Loucy (cell line): Measurements from ENCODE around the gene BAIAP2L1.

Experiments used
- H2AFZ ChIP-seq: fragments of 200-600 bp; sonication (generic); 2 replicates; pipeline ENCODE4 v1.6.0; 2016; ENCODE audit warnings: antibody characterized with exemption, mild to moderate bottlenecking, low read length, moderate library complexity
- H3F3A ChIP-seq: fragments of 200-600 bp; 2 replicates; pipeline ENCODE4 v1.6.0; 2016; ENCODE audit warnings: antibody characterized with exemption, low read depth, mild to moderate bottlenecking
- H3K27me3 ChIP-seq: fragments of 200-600 bp; sonication (generic); 2 replicates; pipeline ENCODE4 v1.6.1; 2014; ENCODE audit warnings: low read length, mild to moderate bottlenecking; ENCODE audit not compliant: insufficient read depth, poor library complexity, severe bottlenecking
- H3K36me3 ChIP-seq: fragments of 200-600 bp; sonication (generic); 2 replicates; pipeline ENCODE4 v1.6.1; 2016; ENCODE audit warnings: low read length; ENCODE audit not compliant: insufficient read depth
- H3K4me1 ChIP-seq: fragments of 200-600 bp; sonication (generic); 2 replicates; pipeline ENCODE4 v1.5.1; 2014; ENCODE audit warnings: low read length, mild to moderate bottlenecking; ENCODE audit not compliant: insufficient read depth, poor library complexity, severe bottlenecking
- H3K4me2 ChIP-seq: fragments of 200-600 bp; sonication (generic); 2 replicates; pipeline ENCODE4 v1.6.0; 2014; ENCODE audit warnings: antibody characterized with exemption, low read length, low read depth, mild to moderate bottlenecking; ENCODE audit not compliant: poor library complexity, severe bottlenecking
- H3K4me3 ChIP-seq: fragments of 200-600 bp; sonication (generic); 2 replicates; pipeline ENCODE4 v1.5.1; 2014; ENCODE audit warnings: low read length, mild to moderate bottlenecking, mixed read lengths; ENCODE audit not compliant: poor library complexity, severe bottlenecking
- H3K79me2 ChIP-seq: fragments of 200-600 bp; sonication (generic); 2 replicates; pipeline ENCODE4 v1.6.1; 2014; ENCODE audit warnings: low read length; ENCODE audit not compliant: insufficient read depth
- H3K9ac ChIP-seq: fragments of 200-600 bp; sonication (generic); 2 replicates; pipeline ENCODE4 v1.6.0; 2014; ENCODE audit warnings: mild to moderate bottlenecking, low read depth, low read length, moderate library complexity; ENCODE audit not compliant: poor library complexity, severe bottlenecking
- H3K9me2 ChIP-seq: fragments of 200-600 bp; sonication (generic); replicated peaks from 2 replicates; pipeline ENCODE4 v1.6.1; 2016; ENCODE audit warnings: low read depth, low read length, mixed read lengths
- H3K9me3 ChIP-seq: fragments of 200-600 bp; sonication (generic); 2 replicates; pipeline ENCODE4 v1.6.1; 2014; ENCODE audit warnings: mild to moderate bottlenecking, antibody characterized with exemption, low read length, low read depth; ENCODE audit not compliant: insufficient read depth
- H4K20me1 ChIP-seq: fragments of 200-600 bp; sonication (generic); 2 replicates; pipeline ENCODE4 v1.6.0; 2014; ENCODE audit warnings: antibody characterized with exemption, low read length, mild to moderate bottlenecking; ENCODE audit not compliant: insufficient read depth, poor library complexity, severe bottlenecking
- EZH2phosphoT487 ChIP-seq: fragments of 200-600 bp; IDR thresholded peaks from 2 replicates; pipeline ENCODE4 v1.6.1; 2018; ENCODE audit warnings: antibody characterized with exemption, mild to moderate bottlenecking, moderate library complexity, borderline replicate concordance
- TF ChIP-seq, protein P1 (sequence below): fragments of 200-600 bp; sonication (generic); conservative IDR thresholded peaks from 2 replicates; pipeline ENCODE4 v1.5.1; 2014; ENCODE audit warnings: mild to moderate bottlenecking, antibody characterized with exemption, low read length

Gene BAIAP2L1

DNA sequence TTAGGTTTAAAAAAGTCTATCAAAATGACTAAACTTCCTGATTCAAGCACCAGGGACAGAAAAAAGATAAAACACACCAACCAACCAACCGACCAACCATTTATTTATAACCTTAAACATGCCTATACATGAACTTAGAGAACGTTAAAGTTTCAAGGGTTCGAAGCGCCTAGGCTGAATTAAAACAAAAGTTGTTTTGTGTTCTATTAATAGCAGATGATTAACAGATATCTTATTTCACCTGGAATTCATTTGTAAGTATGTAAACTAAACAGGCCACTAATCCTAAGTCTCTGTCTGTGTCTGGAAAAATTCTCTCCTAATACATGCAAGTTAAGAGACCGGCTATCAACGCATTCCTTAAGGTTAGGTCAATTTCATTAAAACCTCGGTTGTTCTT, 1.4 kb downstream of the BAIAP2L1 start:
- no peak overlapping the region for H2AFZ ChIP-seq
- H3K4me2 ChIP-seq = no peak overlapping the region
- TF ChIP-seq, protein P1, sequence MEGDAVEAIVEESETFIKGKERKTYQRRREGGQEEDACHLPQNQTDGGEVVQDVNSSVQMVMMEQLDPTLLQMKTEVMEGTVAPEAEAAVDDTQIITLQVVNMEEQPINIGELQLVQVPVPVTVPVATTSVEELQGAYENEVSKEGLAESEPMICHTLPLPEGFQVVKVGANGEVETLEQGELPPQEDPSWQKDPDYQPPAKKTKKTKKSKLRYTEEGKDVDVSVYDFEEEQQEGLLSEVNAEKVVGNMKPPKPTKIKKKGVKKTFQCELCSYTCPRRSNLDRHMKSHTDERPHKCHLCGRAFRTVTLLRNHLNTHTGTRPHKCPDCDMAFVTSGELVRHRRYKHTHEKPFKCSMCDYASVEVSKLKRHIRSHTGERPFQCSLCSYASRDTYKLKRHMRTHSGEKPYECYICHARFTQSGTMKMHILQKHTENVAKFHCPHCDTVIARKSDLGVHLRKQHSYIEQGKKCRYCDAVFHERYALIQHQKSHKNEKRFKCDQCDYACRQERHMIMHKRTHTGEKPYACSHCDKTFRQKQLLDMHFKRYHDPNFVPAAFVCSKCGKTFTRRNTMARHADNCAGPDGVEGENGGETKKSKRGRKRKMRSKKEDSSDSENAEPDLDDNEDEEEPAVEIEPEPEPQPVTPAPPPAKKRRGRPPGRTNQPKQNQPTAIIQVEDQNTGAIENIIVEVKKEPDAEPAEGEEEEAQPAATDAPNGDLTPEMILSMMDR = no peak
- no peak for TF ChIP-seq EZH2phosphoT487
- H3K79me2 ChIP-seq = no peaks in the 10 kb centered on the region
- H3K4me1 ChIP-seq = no peaks in the 10 kb centered on the region
- no peaks in the 10 kb centered on the region for H3F3A ChIP-seq
- no peaks in the 10 kb centered on the region for H3K27me3 ChIP-seq
- H3K4me3 ChIP-seq = no peak overlapping the region
- H3K9me3 ChIP-seq = no peaks in the 10 kb centered on the region
- no peaks in the 10 kb centered on the region for H4K20me1 ChIP-seq
- H3K36me3 ChIP-seq = no peaks in the 10 kb centered on the region
- no peaks in the 10 kb centered on the region for H3K9me2 ChIP-seq
- no peak overlapping the region for H3K9ac ChIP-seq

DNA sequence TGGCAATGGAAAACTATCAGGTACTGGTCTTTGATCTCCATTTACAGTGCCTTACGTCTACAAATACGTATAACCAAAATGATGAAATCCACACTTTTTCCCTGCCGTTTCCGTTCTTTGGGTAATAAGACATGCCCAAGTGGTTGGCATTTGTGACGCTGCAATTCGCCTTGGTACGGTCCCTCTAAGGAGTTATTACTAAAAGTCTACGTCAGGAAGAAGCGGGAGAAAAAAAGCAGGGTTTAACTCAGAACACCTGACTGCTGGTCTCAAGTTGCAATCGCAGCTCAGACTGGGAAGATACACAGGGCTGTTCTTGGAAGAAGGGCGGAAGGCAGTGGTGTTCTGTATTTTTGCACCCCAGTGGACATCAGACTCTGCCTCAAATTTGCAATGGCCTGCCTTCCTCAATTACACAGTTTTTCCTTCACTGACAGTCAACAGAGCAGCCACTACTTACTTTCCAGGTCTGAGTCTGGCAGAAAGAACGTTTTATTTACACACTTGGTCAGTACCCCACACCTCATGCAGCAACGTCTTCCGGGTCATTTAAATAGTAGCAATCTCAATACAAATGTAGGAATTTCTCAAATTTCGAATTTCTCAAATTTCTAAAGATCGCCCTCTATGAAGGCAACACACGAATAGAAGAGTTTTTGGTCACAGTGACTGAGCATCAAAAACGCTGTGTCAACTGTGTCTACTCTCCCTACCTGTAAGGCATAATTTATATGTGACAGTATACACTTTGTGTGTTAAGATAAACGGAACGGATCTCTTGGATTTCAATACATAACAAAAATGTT, 2.1 kb downstream of the BAIAP2L1 start:
- no peak for TF ChIP-seq EZH2phosphoT487
- TF ChIP-seq, protein P1 = no peak
- Histone ChIP-seq H3F3A (no peaks in the 10 kb centered on the region), H3K36me3 (no peaks in the 10 kb centered on the region), H3K4me3 (no peak overlapping the region), H3K79me2 (no peaks in the 10 kb centered on the region), H3K9ac (no peak overlapping the region), H3K4me2 (no peak overlapping the region), H3K9me2 (no peaks in the 10 kb centered on the region), H2AFZ (no peak overlapping the region), H3K4me1 (no peaks in the 10 kb centered on the region), H3K27me3 (no peaks in the 10 kb centered on the region), H3K9me3 (no peaks in the 10 kb centered on the region), H4K20me1 (no peaks in the 10 kb centered on the region)

DNA sequence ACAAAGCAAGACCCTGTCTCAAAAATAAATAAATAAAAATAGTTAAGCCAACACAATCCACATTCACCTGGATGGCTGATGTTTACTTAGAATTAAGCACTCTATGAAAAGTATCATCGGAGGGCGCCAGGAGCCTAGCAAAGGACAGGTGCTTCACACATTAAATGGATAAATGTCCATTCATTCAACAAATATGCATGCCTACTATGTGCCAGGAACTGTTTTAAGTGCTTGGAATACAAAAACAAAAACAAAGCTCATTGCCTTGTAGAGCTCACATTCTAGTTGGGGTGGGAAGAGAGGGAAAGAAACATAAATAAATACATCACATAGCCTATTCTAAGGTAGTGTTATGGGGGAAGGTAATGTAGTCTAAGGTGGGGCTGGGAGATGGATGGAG, 4.1 kb downstream of the BAIAP2L1 start:
- no peaks in the 10 kb centered on the region for H3K9me3 ChIP-seq
- no peak for TF ChIP-seq EZH2phosphoT487
- TF ChIP-seq, protein P1 = no peak

More for the DNA sequence above, 4.1 kb downstream of the BAIAP2L1 start:
- Histone ChIP-seq H4K20me1 (no peaks in the 10 kb centered on the region), H3K4me3 (no peak overlapping the region), H3K9me2 (no peaks in the 10 kb centered on the region), H3K4me2 (no peak overlapping the region), H2AFZ (no peak overlapping the region), H3K9ac (no peak overlapping the region), H3K4me1 (no peaks in the 10 kb centered on the region), H3F3A (no peaks in the 10 kb centered on the region), H3K36me3 (no peaks in the 10 kb centered on the region), H3K79me2 (no peaks in the 10 kb centered on the region), H3K27me3 (no peaks in the 10 kb centered on the region)
